SK-N-SH (cell line): ENCODE data around the gene OR2B6. TPM values are rescaled to one million over a fixed set of nuclear protein-coding genes. Genes with fewer than 3 reads are reported as not detected.

ENCODE experiments used
- CTCF ChIA-PET: fragments of 300-600, 350-600 bp; formaldehyde crosslinking; extraction: SDS; loops from one replicate; lab custom pipeline; 2021; lab: Yijun Ruan, JAX
- POLR2A ChIA-PET: fragments of 350-600 bp; sonication (Branson Sonifier 250); formaldehyde crosslinking; extraction: SDS; loops from one replicate; lab custom pipeline; 2020; ENCODE audit warnings: antibody characterized with exemption, inconsistent platforms; lab: Yijun Ruan, JAX
- DNase-seq: peaks from one replicate; pipeline ENCODE4 v3.0.0; 2012
- H2AFZ ChIP-seq: fragments of 200-600 bp; sonication (generic); 2 replicates; pipeline ENCODE4 v1.8.1; 2016; ENCODE audit warnings: antibody characterized with exemption, mild to moderate bottlenecking, low read depth
- H3F3A ChIP-seq: fragments of 200-600 bp; sonication (generic); replicated peaks from 2 replicates; pipeline ENCODE3; 2016; ENCODE audit warnings: antibody characterized with exemption, mild to moderate bottlenecking; ENCODE audit not compliant: insufficient read depth
- H3K27ac ChIP-seq, 2 experiments: fragments of 200-500 bp in 1 of 2; fragments of 200-600 bp in 1 of 2; sonication (Bioruptor generic) in 1 of 2; sonication (generic), shearing (Covaris generic) in 1 of 2; 2 replicates each; pipeline versions ENCODE4 v1.5.1 to v1.6.1; 2014 to 2016; ENCODE audit warnings: low read depth in 2 of 2, inconsistent platforms in 1 of 2, low read length in 1 of 2, mild to moderate bottlenecking in 1 of 2, mixed read lengths in 1 of 2
- H3K27me3 ChIP-seq: fragments of 200-600 bp; sonication (generic), shearing (Covaris generic); 2 replicates; pipeline ENCODE4 v1.6.1; 2016; ENCODE audit warnings: mixed run types; ENCODE audit not compliant: insufficient read depth
- H3K36me3 ChIP-seq, 2 experiments: fragments of 200-500 bp in 1 of 2; fragments of 200-600 bp in 1 of 2; sonication (Bioruptor generic) in 1 of 2; sonication (generic) in 1 of 2; replicated peaks in 1 of 2; 2 replicates each; pipeline versions ENCODE3 to v1.5.1; 2014 to 2016; ENCODE audit warnings: low read length in 1 of 2, mild to moderate bottlenecking in 1 of 2; ENCODE audit not compliant: insufficient read depth in 2 of 2, control insufficient read depth in 1 of 2
- H3K4me1 ChIP-seq, 2 experiments: fragments of 200-500 bp in 1 of 2; fragments of 200-600 bp in 1 of 2; sonication (Bioruptor generic) in 1 of 2; sonication (generic), shearing (Covaris generic) in 1 of 2; 2 replicates each; pipeline versions ENCODE4 v1.5.1 to v1.6.1; 2014 to 2016; ENCODE audit warnings: low read depth in 1 of 2, low read length in 1 of 2, mixed run types in 1 of 2; ENCODE audit not compliant: insufficient read depth in 2 of 2, control insufficient read depth in 1 of 2
- H3K4me2 ChIP-seq: fragments of 200-600 bp; sonication (generic), shearing (Covaris generic); 2 replicates; pipeline ENCODE4 v1.6.1; 2017; ENCODE audit warnings: mixed run types
- H3K4me3 ChIP-seq, 2 experiments: fragments of 200-500 bp in 1 of 2; fragments of 200-600 bp in 1 of 2; sonication (Bioruptor generic) in 1 of 2; sonication (generic), shearing (Covaris generic) in 1 of 2; 2 replicates each; pipeline versions ENCODE4 v1.5.1 to v1.8.1; 2014 to 2016; ENCODE audit warnings: low read depth in 2 of 2, inconsistent platforms in 1 of 2, low read length in 1 of 2, mild to moderate bottlenecking in 1 of 2, mixed read lengths in 1 of 2, moderate library complexity in 1 of 2
- H3K79me2 ChIP-seq: fragments of 200-600 bp; sonication (generic); 2 replicates; pipeline ENCODE4 v1.8.1; 2017; ENCODE audit warnings: mild to moderate bottlenecking; ENCODE audit not compliant: insufficient read depth
- H3K9ac ChIP-seq: fragments of 200-600 bp; sonication (generic); 2 replicates; pipeline ENCODE4 v1.6.1; 2017; ENCODE audit warnings: mixed run types
- H3K9me2 ChIP-seq: fragments of 200-600 bp; sonication (generic); 2 replicates; pipeline ENCODE4 v1.6.1; 2017; ENCODE audit warnings: mixed run types
- H3K9me3 ChIP-seq: fragments of 200-600 bp; sonication (generic); 2 replicates; pipeline ENCODE4 v1.6.1; 2017; ENCODE audit warnings: mixed run types, mild to moderate bottlenecking, moderate library complexity
- H4K20me1 ChIP-seq: fragments of 200-600 bp; sonication (generic); 2 replicates; pipeline ENCODE4 v1.6.1; 2017; ENCODE audit warnings: mild to moderate bottlenecking, mixed run types; ENCODE audit not compliant: insufficient read depth
- CHD2 ChIP-seq: fragments of 150-350 bp; IDR thresholded peaks from 2 replicates; pipeline ENCODE4 v1.6.1; 2018; ENCODE audit warnings: low read length; ENCODE audit not compliant: partially characterized antibody
- CTCF ChIP-seq: fragments of 200-600 bp; sonication (generic); IDR thresholded peaks from 2 replicates; pipeline ENCODE4 v1.6.1; 2017; ENCODE audit warnings: antibody characterized with exemption, mild to moderate bottlenecking, moderate library complexity
- ELF1 ChIP-seq: IDR thresholded peaks from 2 replicates; pipeline ENCODE4 v1.4.0; 2012
- EZH2phosphoT487 ChIP-seq: fragments of 200-600 bp; sonication (generic); IDR thresholded peaks from 2 replicates; pipeline ENCODE4 v1.6.1; 2017; ENCODE audit warnings: low read depth, mixed run types, mild to moderate bottlenecking, antibody characterized with exemption, moderate library complexity, borderline replicate concordance
- FOSL2 ChIP-seq: IDR thresholded peaks from 2 replicates; pipeline ENCODE4 v1.4.0; 2012; ENCODE audit warnings: low read depth, mild to moderate bottlenecking, moderate library complexity, borderline replicate concordance
- GABPA ChIP-seq: IDR thresholded peaks from 2 replicates; pipeline ENCODE4 v1.4.0; 2012; ENCODE audit warnings: low read depth, mild to moderate bottlenecking
- GATA2 ChIP-seq: sonication (generic); formaldehyde crosslinking; IDR thresholded peaks from 2 replicates; pipeline ENCODE4 v1.5.0; 2020; ENCODE audit warnings: mild to moderate bottlenecking, missing genetic modification reagents
- MEF2A ChIP-seq: IDR thresholded peaks from 2 replicates; pipeline ENCODE4 v1.4.0; 2012; ENCODE audit warnings: low read depth, borderline replicate concordance
- NFIC ChIP-seq: IDR thresholded peaks from 2 replicates; pipeline ENCODE4 v1.4.0; 2012; ENCODE audit warnings: borderline replicate concordance
- POLR2AphosphoS5 ChIP-seq: IDR thresholded peaks from 2 replicates; pipeline ENCODE4 v1.6.1; 2012; ENCODE audit warnings: low read depth, low read length
- RFX5 ChIP-seq: IDR thresholded peaks from 2 replicates; pipeline ENCODE4 v1.6.1; 2012; ENCODE audit warnings: mild to moderate bottlenecking, improper control_type of control experiment, low read length
- RXRA ChIP-seq: IDR thresholded peaks from 2 replicates; pipeline ENCODE4 v1.4.0; 2012; ENCODE audit warnings: low read depth, mild to moderate bottlenecking, borderline replicate concordance
- SMC3 ChIP-seq: IDR thresholded peaks from 2 replicates; pipeline ENCODE4 v1.6.1; 2012; ENCODE audit warnings: low read depth, low read length, improper control_type of control experiment
- TEAD4 ChIP-seq: IDR thresholded peaks from 2 replicates; pipeline ENCODE4 v1.4.0; 2012; ENCODE audit warnings: mild to moderate bottlenecking, borderline replicate concordance; ENCODE audit not compliant: insufficient read depth
- WGBS: methylation state at CpG from one replicate; pipeline ENCODE4 v1.1.6; 2017; ENCODE audit warnings: low lambda C conversion rate; 5-methylcytosine and 5-hydroxymethylcytosine counted together
- polyA plus RNA-seq, 3 experiments: library from polyadenylated mRNA; depleted of rRNA; stranded (reverse); fragments of >200 nt; gene quantifications; 2 replicates each; pipeline ENCODE4 v1.2.3, GENCODE V29; 2012
- TF ChIP-seq, protein P1 (sequence below): IDR thresholded peaks from 2 replicates; pipeline ENCODE4 v1.4.0; 2012; ENCODE audit warnings: low read depth
- TF ChIP-seq, protein P2 (sequence below): IDR thresholded peaks from 2 replicates; pipeline ENCODE4 v1.4.0; 2012; ENCODE audit warnings: low read depth, borderline replicate concordance

The OR2B6 gene
- polyA plus RNA-seq, 1 of the 3 experiments (the other 2 are of a cell fraction), result 0.21 TPM

DNA sequence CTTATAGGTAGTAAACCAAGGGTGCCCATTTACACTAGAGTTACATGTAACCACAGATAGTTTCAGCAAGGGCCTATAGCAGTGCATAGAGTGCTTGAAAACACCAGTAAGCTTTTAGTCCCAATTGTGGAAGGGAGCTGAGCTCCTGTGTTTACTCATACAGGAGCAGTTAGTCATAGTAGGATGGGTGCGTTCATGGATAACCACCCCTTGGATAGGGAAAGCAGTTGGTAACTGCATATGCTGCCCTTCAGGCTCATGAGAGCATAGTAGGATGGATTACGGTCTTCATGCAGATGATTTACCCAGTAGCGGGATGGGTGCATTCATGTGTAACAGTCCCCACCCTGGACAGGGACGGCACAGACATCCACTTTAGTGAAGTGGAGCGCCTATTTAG, 45.1 kb downstream of the OR2B6 start:
- Histone ChIP-seq H3K27ac (no peak overlapping the region), H3F3A (no peaks in the 10 kb centered on the region), H3K36me3 (no peaks in the 10 kb centered on the region), H4K20me1 (no peaks in the 10 kb centered on the region), H3K4me3 (no peak overlapping the region), H3K79me2 (no peaks in the 10 kb centered on the region), H3K4me2 (no peak overlapping the region), H3K9me2 (no peaks in the 10 kb centered on the region), H3K9ac (no peak overlapping the region), H3K9me3 (no peaks in the 10 kb centered on the region), H3K4me1 (peaks cover 0 to 3% of the 10 kb centered on the region in 2 experiments; a peak in 1 of 4 replicates), H2AFZ (no peak overlapping the region), H3K27me3 (peaks cover 5% of the 10 kb centered on the region; the same call in 1 of the 2 replicates)
- 58% methylated on average over 4 of the region's 5 CpGs for WGBS
- CTCF ChIA-PET, result no interaction called here
- POLR2A ChIA-PET, result no interaction called here
- no peak for DNase-seq
- TF ChIP-seq ELF1 (no peak), GATA2 (CRISPR knock-in tag) (no peak), EZH2phosphoT487 (no peak), RFX5 (no peak), CHD2 (no peak), NFIC (no peak)

DNA sequence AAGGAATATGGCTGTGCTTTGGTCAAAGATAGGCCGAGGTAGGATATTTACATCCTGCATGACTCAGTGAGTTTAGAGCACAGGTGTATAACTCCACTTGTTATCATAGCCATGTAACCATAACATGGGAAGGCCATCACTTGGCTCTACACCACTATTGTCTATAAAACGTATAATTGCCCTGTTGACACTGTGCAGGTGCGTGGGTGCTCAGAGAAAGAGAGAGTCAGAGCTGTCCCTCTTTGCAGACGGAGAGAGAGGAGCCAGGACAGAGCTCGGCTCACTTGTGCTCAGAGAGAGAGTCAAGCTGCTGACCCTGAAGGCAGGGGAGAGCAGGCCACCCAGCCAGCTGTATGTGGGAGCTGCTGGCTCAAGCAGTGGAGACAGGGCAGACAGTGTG, 46.0 kb downstream of the OR2B6 start:
- no peaks in the 10 kb centered on the region for H4K20me1 ChIP-seq
- no peaks in the 10 kb centered on the region for H3K9me3 ChIP-seq
- H2AFZ ChIP-seq, result no peak overlapping the region
- no peaks in the 10 kb centered on the region for H3K79me2 ChIP-seq
- no peak for DNase-seq
- no peaks in the 10 kb centered on the region for H3K36me3 ChIP-seq
- TF ChIP-seq EZH2phosphoT487 (no peak), TEAD4 (no peak), FOSL2 (no peak), RXRA (no peak), GABPA (no peak)
- no peak overlapping the region for H3K4me2 ChIP-seq
- no peak overlapping the region for H3K4me3 ChIP-seq
- ChIA-PET POLR2A (no interaction called here), CTCF (no interaction called here)
- WGBS, result 31% methylated on average over 5 of the region's 5 CpGs
- no peak overlapping the region for H3K9ac ChIP-seq
- H3K27ac ChIP-seq, result no peak overlapping the region
- no peaks in the 10 kb centered on the region for H3F3A ChIP-seq
- H3K27me3 ChIP-seq, result peaks cover 4% of the 10 kb centered on the region; the same call in 1 of the 2 replicates
- no peaks in the 10 kb centered on the region for H3K9me2 ChIP-seq
- H3K4me1 ChIP-seq, result peaks cover 0 to 3% of the 10 kb centered on the region in 2 experiments; a peak in 1 of 4 replicates

DNA sequence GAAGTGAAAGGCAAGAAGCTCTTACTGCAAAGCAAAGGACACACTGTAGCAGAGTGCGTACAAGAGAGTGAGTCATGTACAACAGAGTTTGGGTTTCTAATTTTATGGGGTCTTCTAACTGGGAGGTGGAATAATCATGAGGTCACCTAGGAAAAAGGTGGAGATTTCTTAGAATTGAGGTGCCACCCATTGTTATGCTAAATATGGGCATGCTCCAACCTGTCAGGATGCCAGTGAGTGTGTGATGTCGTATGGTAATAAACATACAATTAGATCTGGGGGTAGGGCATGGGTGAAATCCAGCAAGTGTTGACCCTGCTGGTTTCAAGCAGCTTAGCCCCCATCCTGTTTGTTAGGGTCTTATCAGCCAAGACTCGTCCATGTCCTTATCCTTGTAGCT, 46.6 kb downstream of the OR2B6 start:
- Histone ChIP-seq H3K27me3 (no peaks in the 10 kb centered on the region), H3K4me3 (no peak overlapping the region), H3K4me1 (peaks cover 0 to 3% of the 10 kb centered on the region in 2 experiments; a peak in 1 of 4 replicates), H3K9me3 (no peaks in the 10 kb centered on the region), H3K27ac (no peak overlapping the region), H3K79me2 (no peaks in the 10 kb centered on the region), H3K9ac (no peak overlapping the region), H2AFZ (no peak overlapping the region), H3F3A (no peaks in the 10 kb centered on the region), H3K4me2 (no peak overlapping the region), H3K9me2 (no peaks in the 10 kb centered on the region), H4K20me1 (no peaks in the 10 kb centered on the region), H3K36me3 (no peaks in the 10 kb centered on the region)
- CTCF ChIA-PET, result interaction anchor here (1.2 kb wide), 1 partner anchor 13 kb away, joined by 4 read pairs; no protein-coding TSS in a partner anchor
- WGBS, result 34% methylated on average over 3 of the region's 3 CpGs
- DNase-seq, result no peak
- POLR2A ChIA-PET, result no interaction called here
- no peak for TF ChIP-seq CTCF
- no peak for TF ChIP-seq SMC3
- TF ChIP-seq POLR2AphosphoS5, result no peak
- TF ChIP-seq FOSL2, result no peak
- no peak for TF ChIP-seq EZH2phosphoT487
- no peak for TF ChIP-seq MEF2A
- no peak for TF ChIP-seq RXRA
- TF ChIP-seq, protein P1, sequence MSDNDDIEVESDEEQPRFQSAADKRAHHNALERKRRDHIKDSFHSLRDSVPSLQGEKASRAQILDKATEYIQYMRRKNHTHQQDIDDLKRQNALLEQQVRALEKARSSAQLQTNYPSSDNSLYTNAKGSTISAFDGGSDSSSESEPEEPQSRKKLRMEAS, result no peak
- TF ChIP-seq, protein P2, sequence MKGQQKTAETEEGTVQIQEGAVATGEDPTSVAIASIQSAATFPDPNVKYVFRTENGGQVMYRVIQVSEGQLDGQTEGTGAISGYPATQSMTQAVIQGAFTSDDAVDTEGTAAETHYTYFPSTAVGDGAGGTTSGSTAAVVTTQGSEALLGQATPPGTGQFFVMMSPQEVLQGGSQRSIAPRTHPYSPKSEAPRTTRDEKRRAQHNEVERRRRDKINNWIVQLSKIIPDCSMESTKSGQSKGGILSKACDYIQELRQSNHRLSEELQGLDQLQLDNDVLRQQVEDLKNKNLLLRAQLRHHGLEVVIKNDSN, result no peak
